H9 (cell line): ENCODE measurements around the gene PLS3. TPM values are rescaled to one million over a fixed set of nuclear protein-coding genes. Genes with fewer than 3 reads are reported as not detected.

Source experiments
- DNase-seq: peaks from one replicate; pipeline ENCODE4 v3.0.0-alpha.2; 2017
- H2AFZ ChIP-seq: one replicate; pipeline ENCODE4 v1.6.1; 2013; ENCODE audit warnings: mild to moderate bottlenecking, low read length, control low read depth, moderate library complexity
- H2AK5ac ChIP-seq: 2 replicates; pipeline ENCODE4 v1.6.1; 2013; ENCODE audit warnings: low read length, control low read depth, mixed read lengths; ENCODE audit not compliant: insufficient read length
- H2BK120ac ChIP-seq: one replicate; pipeline ENCODE4 v1.6.1; 2013; ENCODE audit warnings: low read depth, mild to moderate bottlenecking, low read length, control low read depth, inconsistent platforms; ENCODE audit not compliant: poor library complexity, severe bottlenecking
- H2BK12ac ChIP-seq: 2 replicates; pipeline ENCODE4 v1.6.1; 2013; ENCODE audit warnings: low read length, control low read depth, mixed read lengths, low read depth; ENCODE audit not compliant: insufficient read length
- H2BK15ac ChIP-seq: 2 replicates; pipeline ENCODE4 v1.6.1; 2013; ENCODE audit warnings: low read depth, low read length, control low read depth
- H2BK20ac ChIP-seq: one replicate; pipeline ENCODE4 v1.6.1; 2013; ENCODE audit warnings: low read depth, mild to moderate bottlenecking, low read length, control low read depth, inconsistent platforms; ENCODE audit not compliant: poor library complexity, severe bottlenecking
- H2BK5ac ChIP-seq: 2 replicates; pipeline ENCODE4 v1.6.1; 2013; ENCODE audit warnings: low read length, control low read depth, mixed read lengths; ENCODE audit not compliant: insufficient read length
- H3K14ac ChIP-seq: 2 replicates; pipeline ENCODE4 v1.6.1; 2013; ENCODE audit warnings: low read length, control low read depth; ENCODE audit not compliant: insufficient read depth
- H3K18ac ChIP-seq: 2 replicates; pipeline ENCODE4 v1.6.1; 2013; ENCODE audit warnings: low read depth, mild to moderate bottlenecking, mixed read lengths, low read length, control low read depth; ENCODE audit not compliant: insufficient read length
- H3K23ac ChIP-seq: 2 replicates; pipeline ENCODE4 v1.6.1; 2013; ENCODE audit warnings: low read length, control low read depth, mixed read lengths, low read depth; ENCODE audit not compliant: insufficient read length
- H3K23me2 ChIP-seq: 2 replicates; pipeline ENCODE4 v1.6.1; 2013; ENCODE audit warnings: low read depth, mild to moderate bottlenecking, mixed read lengths, low read length, control low read depth; ENCODE audit not compliant: insufficient read length, poor library complexity, severe bottlenecking
- H3K27ac ChIP-seq: 2 replicates; pipeline ENCODE4 v1.5.1; 2013; ENCODE audit warnings: low read length, control low read depth, mixed read lengths, low read depth; ENCODE audit not compliant: insufficient read length
- H3K27me3 ChIP-seq: 2 replicates; pipeline ENCODE4 v1.6.1; 2013; ENCODE audit warnings: low read length, control low read depth, inconsistent platforms; ENCODE audit not compliant: insufficient read depth
- H3K4ac ChIP-seq: 2 replicates; pipeline ENCODE4 v1.6.1; 2013; ENCODE audit warnings: low read depth, mild to moderate bottlenecking, control low read depth, inconsistent platforms, low read length, moderate library complexity
- H3K4me1 ChIP-seq: 2 replicates; pipeline ENCODE4 v1.6.1; 2013; ENCODE audit warnings: low read length, control low read depth, inconsistent platforms; ENCODE audit not compliant: insufficient read depth
- H3K4me2 ChIP-seq: 2 replicates; pipeline ENCODE4 v1.6.1; 2013; ENCODE audit warnings: low read length, control low read depth, mixed read lengths; ENCODE audit not compliant: insufficient read length, insufficient read depth
- H3K56ac ChIP-seq: 2 replicates; pipeline ENCODE4 v1.6.1; 2013; ENCODE audit warnings: low read depth, mild to moderate bottlenecking, mixed read lengths, low read length, control low read depth; ENCODE audit not compliant: insufficient read length
- H3K79me1 ChIP-seq: 2 replicates; pipeline ENCODE4 v1.6.1; 2013; ENCODE audit warnings: low read depth, mild to moderate bottlenecking, moderate library complexity, low read length, control low read depth, inconsistent platforms; ENCODE audit not compliant: insufficient read depth, poor library complexity, severe bottlenecking
- H3K79me2 ChIP-seq: 2 replicates; pipeline ENCODE4 v1.6.1; 2013; ENCODE audit warnings: low read length, control low read depth, inconsistent platforms; ENCODE audit not compliant: insufficient read depth
- H3K9ac ChIP-seq: 2 replicates; pipeline ENCODE4 v1.6.1; 2013; ENCODE audit warnings: low read length, control low read depth, mixed read lengths; ENCODE audit not compliant: insufficient read length; ENCODE audit errors: extremely low read depth
- H3K9me3 ChIP-seq: one replicate; pipeline ENCODE4 v1.6.1; 2013; ENCODE audit warnings: low read depth, low read length, inconsistent platforms; ENCODE audit not compliant: control insufficient read depth
- H3T11ph ChIP-seq: one replicate; pipeline ENCODE4 v1.6.1; 2013; ENCODE audit warnings: mild to moderate bottlenecking, low read length, control low read depth, inconsistent platforms
- H4K20me1 ChIP-seq: one replicate; pipeline ENCODE4 v1.6.1; 2013; ENCODE audit not compliant: control insufficient read depth, insufficient read length, insufficient read depth
- H4K5ac ChIP-seq: 2 replicates; pipeline ENCODE4 v1.6.1; 2013; ENCODE audit warnings: low read depth, mild to moderate bottlenecking, mixed read lengths, low read length, control low read depth; ENCODE audit not compliant: insufficient read length
- H4K8ac ChIP-seq: replicated peaks from 2 replicates; pipeline ENCODE4 v1.6.1; 2013; ENCODE audit warnings: low read length, control low read depth, mixed read lengths, low read depth; ENCODE audit not compliant: insufficient read length
- H4K91ac ChIP-seq: 2 replicates; pipeline ENCODE4 v1.6.1; 2013; ENCODE audit warnings: low read depth, mild to moderate bottlenecking, moderate library complexity, mixed read lengths, low read length, control low read depth; ENCODE audit not compliant: insufficient read length
- H3K27ac Mint-ChIP-seq, 3 experiments: 2 replicates in 2 of 3; 3 replicates in 1 of 3; pipeline ENCODE4 v1.8.0; 2020 to 2021; ENCODE audit warnings: mixed read lengths in 3 of 3, mild to moderate bottlenecking in 1 of 3, moderate library complexity in 1 of 3
- H3K27me3 Mint-ChIP-seq: 2 replicates; pipeline ENCODE4 v1.8.0; 2021; ENCODE audit warnings: low read depth, mild to moderate bottlenecking, moderate library complexity, mixed read lengths
- H3K36me3 Mint-ChIP-seq, 3 experiments: 2 replicates in 2 of 3; 3 replicates in 1 of 3; pipeline ENCODE4 v1.8.0; 2020 to 2021; ENCODE audit warnings: low read depth in 3 of 3, mixed read lengths in 3 of 3; ENCODE audit not compliant: insufficient read depth in 1 of 3
- H3K4me1 Mint-ChIP-seq, 2 experiments: 2 replicates each; pipeline ENCODE4 v1.8.0; 2020; ENCODE audit warnings: mixed read lengths in 2 of 2
- H3K4me3 Mint-ChIP-seq, 2 experiments: 2 replicates in 1 of 2; 3 replicates in 1 of 2; pipeline ENCODE4 v1.8.0; 2020 to 2021; ENCODE audit warnings: mild to moderate bottlenecking in 2 of 2, mixed read lengths in 2 of 2, moderate library complexity in 1 of 2
- H3K9me3 Mint-ChIP-seq, 2 experiments: 2 replicates in 1 of 2; 3 replicates in 1 of 2; pipeline ENCODE4 v1.8.0; 2020; ENCODE audit warnings: mild to moderate bottlenecking in 2 of 2, mixed read lengths in 2 of 2, moderate library complexity in 1 of 2
- WGBS: extraction: QIAGEN DNeasy Blood & Tissue Kit; methylation state at CpG from one replicate; pipeline ENCODE4 v1.1.7; 2013; ENCODE audit warnings: missing lambda C conversion rate, low lambda C conversion rate, mixed read lengths; ENCODE audit not compliant: insufficient read length; ENCODE audit errors: extremely low coverage; 5-methylcytosine and 5-hydroxymethylcytosine counted together
- total RNA-seq: library from RNA; stranded (reverse); gene quantifications from 2 replicates; pipeline ENCODE4 v1.2.1, GENCODE V29; 2021
- TF ChIP-seq, protein P1 (sequence below): fragments of 200-600 bp; sonication (generic); conservative IDR thresholded peaks from 3 replicates; pipeline ENCODE4 v1.8.0; 2021; ENCODE audit warnings: antibody characterized with exemption, mild to moderate bottlenecking

Gene PLS3
- total RNA-seq, 1 experiment from 2014 or later: 315 TPM

DNA sequence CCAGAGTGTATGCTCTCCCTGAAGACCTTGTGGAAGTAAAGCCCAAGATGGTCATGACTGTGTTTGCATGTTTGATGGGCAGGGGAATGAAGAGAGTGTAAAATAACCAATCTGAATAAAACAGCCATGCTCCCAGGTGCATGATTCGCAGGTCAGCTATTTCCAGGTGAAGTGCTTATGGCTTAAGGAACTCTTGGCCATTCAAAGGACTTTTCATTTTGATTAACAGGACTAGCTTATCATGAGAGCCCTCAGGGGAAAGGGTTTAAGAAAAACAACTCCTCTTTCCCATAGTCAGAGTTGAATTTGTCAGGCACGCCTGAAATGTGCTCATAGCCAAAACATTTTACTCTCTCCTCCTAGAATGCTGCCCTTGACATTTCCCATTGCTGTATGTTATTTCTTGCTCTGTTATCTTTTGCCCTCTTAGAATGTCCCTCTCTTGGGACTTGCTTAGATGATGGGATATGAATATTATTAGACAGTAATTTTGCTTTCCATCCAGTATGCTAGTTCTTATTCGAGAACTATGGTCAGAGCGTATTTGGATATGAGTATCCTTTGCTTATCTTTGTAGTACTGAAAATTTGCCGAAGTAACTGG, 88.6 kb downstream of the PLS3 start:
- Mint-ChIP-seq H3K27ac (peak overlapping the region; percentile 95 to 97 (median 96); a peak in 6 of 7 replicates), H3K27me3 (no peaks in the 10 kb centered on the region), H3K9me3 (no peaks in the 10 kb centered on the region), H3K36me3 (peaks cover 34 to 79% (median 67%) of the 10 kb centered on the region in 3 experiments), H3K4me3 (no peak overlapping the region), H3K4me1 (peaks cover 32 to 34% of the 10 kb centered on the region in 2 experiments)
- no peak overlapping the region for H3K23ac ChIP-seq
- no CpG with 5 or more reads among the region's 5 CpGs for WGBS
- no peak overlapping the region for H4K8ac ChIP-seq
- H3K79me2 ChIP-seq: no peaks in the 10 kb centered on the region
- no peak overlapping the region for H2BK20ac ChIP-seq
- H2AK5ac ChIP-seq: no peak overlapping the region
- peak overlapping the region; percentile 87 for H2BK12ac ChIP-seq
- no peak overlapping the region for H3K9ac ChIP-seq
- H3K18ac ChIP-seq: no peak overlapping the region
- no peaks in the 10 kb centered on the region for H4K20me1 ChIP-seq
- H3K23me2 ChIP-seq: no peaks in the 10 kb centered on the region
- H2BK15ac ChIP-seq: no peak overlapping the region
- no peak overlapping the region for H3K4me2 ChIP-seq
- peak; percentile 41 for DNase-seq
- no peaks in the 10 kb centered on the region for H3K9me3 ChIP-seq
- H4K5ac ChIP-seq: no peak overlapping the region
- no peak overlapping the region for H3K4ac ChIP-seq
- H3K56ac ChIP-seq: no peak overlapping the region
- peak overlapping the region; percentile 86 for H3K27ac ChIP-seq
- H3T11ph ChIP-seq: no peak overlapping the region
- no peaks in the 10 kb centered on the region for H3K27me3 ChIP-seq
- H4K91ac ChIP-seq: no peak overlapping the region
- no peaks in the 10 kb centered on the region for H3K79me1 ChIP-seq
- H2AFZ ChIP-seq: no peak overlapping the region
- no peak overlapping the region for H2BK120ac ChIP-seq
- no peak overlapping the region for H2BK5ac ChIP-seq
- H3K4me1 ChIP-seq: peaks cover 2% of the 10 kb centered on the region; the same call in 1 of the 2 replicates
- TF ChIP-seq, protein P1, sequence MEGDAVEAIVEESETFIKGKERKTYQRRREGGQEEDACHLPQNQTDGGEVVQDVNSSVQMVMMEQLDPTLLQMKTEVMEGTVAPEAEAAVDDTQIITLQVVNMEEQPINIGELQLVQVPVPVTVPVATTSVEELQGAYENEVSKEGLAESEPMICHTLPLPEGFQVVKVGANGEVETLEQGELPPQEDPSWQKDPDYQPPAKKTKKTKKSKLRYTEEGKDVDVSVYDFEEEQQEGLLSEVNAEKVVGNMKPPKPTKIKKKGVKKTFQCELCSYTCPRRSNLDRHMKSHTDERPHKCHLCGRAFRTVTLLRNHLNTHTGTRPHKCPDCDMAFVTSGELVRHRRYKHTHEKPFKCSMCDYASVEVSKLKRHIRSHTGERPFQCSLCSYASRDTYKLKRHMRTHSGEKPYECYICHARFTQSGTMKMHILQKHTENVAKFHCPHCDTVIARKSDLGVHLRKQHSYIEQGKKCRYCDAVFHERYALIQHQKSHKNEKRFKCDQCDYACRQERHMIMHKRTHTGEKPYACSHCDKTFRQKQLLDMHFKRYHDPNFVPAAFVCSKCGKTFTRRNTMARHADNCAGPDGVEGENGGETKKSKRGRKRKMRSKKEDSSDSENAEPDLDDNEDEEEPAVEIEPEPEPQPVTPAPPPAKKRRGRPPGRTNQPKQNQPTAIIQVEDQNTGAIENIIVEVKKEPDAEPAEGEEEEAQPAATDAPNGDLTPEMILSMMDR: no peak
- no peak overlapping the region for H3K14ac ChIP-seq
